Stimulated activated memory B cell treated with anti-CD40 and anti-IgM and Interleukin-4, amounts not matched to agents 10 μg/mL and 1 μg/mL and 100 μg/mL, for 72 hours (primary cell): ENCODE data around the gene KIN.
"Not testable (repeated sequence)": the region's sequence is repeated elsewhere in the genome, so short reads cannot be mapped to it uniquely, and the experiment has no call there.

Source experiments
- ATAC-seq: fragments of 150-1000 bp; cut with Tn5 transposase; 2 replicates; pipeline ENCODE4 v1.10.0; 2021
- H3K27ac Mint-ChIP-seq: one replicate; pipeline ENCODE4 v1.8.0; 2022; ENCODE audit warnings: mild to moderate bottlenecking, mixed read lengths
- H3K27me3 Mint-ChIP-seq: one replicate; pipeline ENCODE4 v1.8.0; 2022; ENCODE audit warnings: mixed read lengths
- H3K36me3 Mint-ChIP-seq: one replicate; pipeline ENCODE4 v1.8.0; 2022; ENCODE audit warnings: mixed read lengths
- H3K4me1 Mint-ChIP-seq: one replicate; pipeline ENCODE4 v1.8.0; 2022; ENCODE audit warnings: mixed read lengths
- H3K4me3 Mint-ChIP-seq: one replicate; pipeline ENCODE4 v1.8.0; 2022; ENCODE audit warnings: mild to moderate bottlenecking, moderate library complexity, mixed read lengths
- H3K9me3 Mint-ChIP-seq: one replicate; pipeline ENCODE4 v1.8.0; 2022; ENCODE audit warnings: mixed read lengths

The KIN gene

DNA sequence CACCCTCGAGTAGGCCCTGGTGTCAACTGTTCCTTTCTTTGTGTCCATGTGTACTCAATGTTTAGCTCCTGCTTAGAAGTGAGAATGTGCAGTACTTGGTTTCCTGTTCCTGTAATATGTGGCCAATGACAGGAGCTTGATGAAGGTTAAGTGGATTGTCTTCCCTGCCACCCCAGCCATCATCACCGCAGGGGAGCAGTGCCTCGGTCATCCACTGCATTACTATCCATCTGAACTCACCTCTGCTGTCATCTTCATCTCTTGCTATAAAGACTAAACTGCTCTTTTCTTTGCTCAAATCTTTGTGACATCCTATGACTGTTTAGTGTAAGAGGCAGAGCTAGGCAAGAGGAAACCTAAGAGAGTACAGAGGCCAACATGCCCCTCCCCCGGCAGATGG is 69.1 kb downstream of the KIN start:
- Mint-ChIP-seq H3K27me3 (peaks cover 27% of the 10 kb centered on the region), H3K4me1 (no peaks in the 10 kb centered on the region), H3K4me3 (no peak overlapping the region), H3K9me3 (peaks cover 4% of the 10 kb centered on the region), H3K36me3 (no peaks in the 10 kb centered on the region), H3K27ac (no peak overlapping the region)
- ATAC-seq = no peak

DNA sequence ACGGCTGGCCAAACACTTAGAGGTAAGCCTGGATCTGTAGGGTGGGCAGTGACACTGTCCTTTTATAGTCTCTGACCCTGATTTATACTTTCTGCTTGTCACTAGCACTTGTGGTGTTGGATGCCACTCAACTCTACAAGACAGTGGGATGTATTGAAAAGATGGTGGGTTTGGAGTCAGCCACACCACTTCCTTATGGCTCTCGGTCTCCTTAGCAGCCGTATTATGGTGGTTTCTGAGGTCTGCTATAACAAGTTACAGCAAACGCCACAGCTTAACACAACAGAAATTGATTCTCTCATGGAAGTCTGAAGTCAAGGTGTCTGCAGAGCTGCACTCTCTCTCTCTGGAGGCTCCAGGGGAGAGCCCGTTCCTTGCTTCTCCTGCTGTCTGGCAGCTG is 70.0 kb downstream of the KIN start:
- no peaks in the 10 kb centered on the region for H3K36me3 Mint-ChIP-seq
- no peaks in the 10 kb centered on the region for H3K4me1 Mint-ChIP-seq
- peaks cover under 1% of the 10 kb centered on the region for H3K9me3 Mint-ChIP-seq
- ATAC-seq = no peak
- no peak overlapping the region for H3K4me3 Mint-ChIP-seq
- peaks cover 25% of the 10 kb centered on the region for H3K27me3 Mint-ChIP-seq
- H3K27ac Mint-ChIP-seq = no peak overlapping the region

DNA sequence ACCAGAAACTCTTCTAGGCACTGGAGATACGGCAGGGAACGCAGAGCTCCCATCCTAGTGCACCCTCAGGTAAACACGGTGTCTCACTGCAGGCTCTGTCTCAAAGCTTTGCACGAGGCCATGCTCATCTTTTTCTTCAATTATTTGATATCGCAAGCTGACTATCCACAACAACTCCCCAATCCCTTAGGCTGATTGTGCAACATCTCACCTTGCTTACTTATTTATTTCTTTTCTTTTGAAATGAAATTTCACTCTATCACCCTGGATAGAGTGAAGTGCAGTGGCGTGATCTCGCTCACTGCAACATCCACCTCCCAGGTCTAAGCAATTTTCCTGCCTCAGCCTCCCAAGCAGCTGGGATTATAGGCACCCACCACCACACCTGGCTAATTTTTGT is 72.3 kb downstream of the KIN start:
- Mint-ChIP-seq H3K27ac (no peak overlapping the region), H3K4me3 (no peak overlapping the region), H3K9me3 (peaks cover 3% of the 10 kb centered on the region), H3K4me1 (no peaks in the 10 kb centered on the region), H3K36me3 (no peaks in the 10 kb centered on the region), H3K27me3 (peaks cover 26% of the 10 kb centered on the region)
- no peak for ATAC-seq

DNA sequence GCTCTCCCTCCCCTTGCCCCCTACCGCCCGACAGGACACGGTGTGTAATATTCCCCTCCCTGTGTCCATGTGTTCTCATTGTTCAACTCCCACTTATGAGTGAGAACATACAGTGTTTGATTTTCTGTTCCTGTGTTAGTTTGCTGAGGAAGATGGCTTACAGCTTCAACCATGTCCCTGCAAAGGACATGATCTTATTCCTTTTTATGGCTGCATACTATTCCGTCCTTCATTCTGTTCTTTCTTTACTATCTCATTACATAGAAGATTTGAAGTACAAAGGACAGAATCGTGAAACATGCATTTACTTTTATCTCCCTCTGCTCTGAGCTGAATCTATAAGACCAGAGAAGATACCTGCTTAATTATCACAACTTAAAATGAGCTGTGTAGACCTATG is 76.7 kb downstream of the KIN start:
- not testable (repeated sequence) for H3K27ac Mint-ChIP-seq, H3K4me3 Mint-ChIP-seq, H3K9me3 Mint-ChIP-seq, H3K4me1 Mint-ChIP-seq, ATAC-seq, H3K36me3 Mint-ChIP-seq
- H3K27me3 Mint-ChIP-seq = peaks cover 22% of the 10 kb centered on the region

DNA sequence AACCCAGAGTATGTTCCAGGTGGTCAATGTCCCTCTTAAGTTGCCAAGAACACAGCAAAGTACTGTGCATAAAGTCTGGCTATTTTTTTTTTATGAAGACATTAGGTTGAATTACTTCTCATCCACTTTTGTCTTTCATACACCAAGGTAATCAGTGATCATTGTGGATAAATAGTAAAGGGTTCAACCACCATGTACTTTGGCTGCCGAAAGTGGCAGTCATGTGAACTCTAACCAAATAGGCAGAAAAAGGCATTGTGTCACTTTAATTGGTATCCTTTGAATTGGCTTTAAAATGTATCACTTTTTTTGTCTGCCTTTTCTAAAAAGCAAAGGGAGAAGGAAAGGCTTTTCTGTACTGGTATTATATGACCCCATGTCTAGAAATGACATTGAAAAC is 77.3 kb downstream of the KIN start:
- H3K9me3 Mint-ChIP-seq = peaks cover 3% of the 10 kb centered on the region
- peaks cover 25% of the 10 kb centered on the region for H3K27me3 Mint-ChIP-seq
- H3K4me3 Mint-ChIP-seq = no peak overlapping the region
- no peak overlapping the region for H3K27ac Mint-ChIP-seq
- ATAC-seq = no peak
- H3K4me1 Mint-ChIP-seq = no peaks in the 10 kb centered on the region
- no peaks in the 10 kb centered on the region for H3K36me3 Mint-ChIP-seq

DNA sequence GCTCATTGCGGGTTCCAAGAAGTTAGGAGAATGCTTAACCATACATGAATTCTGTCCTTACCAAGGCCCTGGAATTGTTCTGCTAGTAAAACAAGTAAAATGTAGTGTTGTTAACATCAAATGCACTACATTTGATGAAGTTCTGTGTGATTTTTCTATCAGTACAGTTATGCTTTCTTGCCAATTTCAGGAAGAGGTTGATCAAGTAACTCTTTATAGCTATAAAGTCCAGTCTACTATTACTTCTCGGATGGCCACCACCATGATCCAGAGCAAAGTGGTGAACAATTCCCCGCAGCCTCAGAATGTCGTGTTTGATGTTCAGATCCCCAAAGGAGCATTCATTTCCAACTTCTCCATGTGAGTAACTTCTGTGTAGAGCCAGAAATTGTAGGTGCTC is 79.0 kb downstream of the KIN start:
- peaks cover 3% of the 10 kb centered on the region for H3K9me3 Mint-ChIP-seq
- no peak overlapping the region for H3K4me3 Mint-ChIP-seq
- no peak overlapping the region for H3K27ac Mint-ChIP-seq

DNA sequence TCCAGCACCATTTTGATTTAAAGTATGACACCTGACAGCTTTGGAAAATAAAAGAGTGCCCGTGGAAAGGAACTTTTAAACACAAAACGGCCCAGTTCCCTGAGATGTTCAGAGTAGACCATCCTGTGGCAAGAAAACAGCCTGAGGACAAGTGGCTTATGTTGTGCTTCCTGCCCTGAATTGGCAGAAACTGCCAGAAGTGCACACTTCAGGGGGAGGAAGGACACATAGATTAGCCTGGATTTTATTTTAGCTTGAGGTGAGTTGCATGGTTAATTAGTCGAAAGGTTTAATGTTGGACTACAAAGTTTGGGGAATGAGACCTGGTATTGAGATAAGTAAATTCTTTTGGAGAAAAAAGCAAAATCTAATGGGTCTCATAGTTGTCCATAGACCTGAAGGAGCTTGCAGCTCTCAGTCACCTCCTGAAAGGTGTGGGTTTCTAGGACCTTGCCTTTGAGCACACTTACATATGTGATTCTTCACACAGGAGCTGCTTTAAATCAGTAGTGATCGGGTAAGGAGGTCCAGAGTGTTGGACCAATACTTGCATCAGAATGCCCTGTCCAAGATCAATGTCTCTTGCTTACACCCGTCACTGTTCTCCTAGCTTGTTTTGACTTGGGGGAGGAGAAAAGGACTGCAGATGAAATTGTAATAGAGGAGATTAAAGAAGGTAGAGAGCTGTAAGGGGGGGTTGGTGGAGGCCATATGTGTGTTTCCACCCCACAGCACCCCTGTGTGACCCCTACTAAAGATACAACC is 79.8 kb downstream of the KIN start:
- ATAC-seq = no peak
- no peaks in the 10 kb centered on the region for H3K36me3 Mint-ChIP-seq
- no peaks in the 10 kb centered on the region for H3K4me1 Mint-ChIP-seq
- peaks cover 25% of the 10 kb centered on the region for H3K27me3 Mint-ChIP-seq
- no peak overlapping the region for H3K4me3 Mint-ChIP-seq
- peaks cover 3% of the 10 kb centered on the region for H3K9me3 Mint-ChIP-seq
- H3K27ac Mint-ChIP-seq = no peak overlapping the region

More for the DNA sequence above, 79.0 kb downstream of the KIN start:
- ATAC-seq = no peak
- Mint-ChIP-seq H3K4me1 (no peaks in the 10 kb centered on the region), H3K27me3 (peaks cover 22% of the 10 kb centered on the region), H3K36me3 (no peaks in the 10 kb centered on the region)

DNA sequence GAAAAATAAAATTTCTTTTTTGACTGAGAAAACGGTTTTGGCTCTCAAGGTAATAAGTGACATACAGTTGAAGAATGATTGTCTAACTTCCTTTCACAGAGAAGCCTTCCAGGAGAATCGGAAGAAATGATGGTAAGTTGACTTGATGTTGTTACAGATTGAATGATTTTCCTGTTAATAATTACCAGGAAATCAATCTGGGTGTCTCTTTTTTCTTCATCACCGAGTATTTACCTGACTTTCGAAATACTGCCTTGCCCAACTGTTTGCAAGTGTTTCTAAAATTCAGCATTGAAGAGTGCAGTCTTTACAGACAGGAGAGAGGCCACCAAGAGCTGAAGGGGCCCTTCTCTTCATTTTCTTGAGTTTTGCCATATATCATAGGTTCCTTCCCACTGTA is 80.7 kb downstream of the KIN start:
- ATAC-seq = no peak
- Mint-ChIP-seq H3K4me3 (no peak overlapping the region), H3K36me3 (no peaks in the 10 kb centered on the region), H3K9me3 (peaks cover 3% of the 10 kb centered on the region), H3K27me3 (peaks cover 17% of the 10 kb centered on the region), H3K4me1 (no peaks in the 10 kb centered on the region), H3K27ac (no peak overlapping the region)

DNA sequence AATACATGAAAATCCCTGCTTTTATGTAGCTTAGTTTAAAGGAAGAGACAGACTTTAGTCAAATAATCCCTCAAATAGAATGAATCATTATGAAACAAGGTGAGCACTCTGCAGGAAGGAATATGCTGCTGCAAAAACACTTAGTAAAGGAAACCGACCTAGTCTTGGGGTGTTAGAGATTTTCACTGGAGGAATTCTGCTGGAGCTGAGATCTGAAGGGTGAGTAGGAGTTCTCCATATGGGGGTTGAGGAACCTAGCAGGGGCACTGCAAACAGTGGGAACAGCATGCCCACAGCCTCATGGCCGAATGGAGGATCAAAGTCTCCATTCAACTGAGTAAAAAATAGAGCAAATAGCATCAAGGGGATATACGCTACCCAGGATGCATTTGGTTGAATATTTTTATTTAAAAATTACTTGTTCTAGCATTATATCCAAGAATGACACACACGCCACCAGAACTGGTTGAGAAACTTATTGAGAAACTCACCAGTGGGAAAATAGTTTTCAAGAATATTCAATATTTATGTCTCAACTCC is 81.2 kb downstream of the KIN start:
- peaks cover 16% of the 10 kb centered on the region for H3K27me3 Mint-ChIP-seq
- no peaks in the 10 kb centered on the region for H3K4me1 Mint-ChIP-seq
- peaks cover 3% of the 10 kb centered on the region for H3K9me3 Mint-ChIP-seq
- no peak for ATAC-seq
- H3K36me3 Mint-ChIP-seq = no peaks in the 10 kb centered on the region
- no peak overlapping the region for H3K4me3 Mint-ChIP-seq
- no peak overlapping the region for H3K27ac Mint-ChIP-seq

DNA sequence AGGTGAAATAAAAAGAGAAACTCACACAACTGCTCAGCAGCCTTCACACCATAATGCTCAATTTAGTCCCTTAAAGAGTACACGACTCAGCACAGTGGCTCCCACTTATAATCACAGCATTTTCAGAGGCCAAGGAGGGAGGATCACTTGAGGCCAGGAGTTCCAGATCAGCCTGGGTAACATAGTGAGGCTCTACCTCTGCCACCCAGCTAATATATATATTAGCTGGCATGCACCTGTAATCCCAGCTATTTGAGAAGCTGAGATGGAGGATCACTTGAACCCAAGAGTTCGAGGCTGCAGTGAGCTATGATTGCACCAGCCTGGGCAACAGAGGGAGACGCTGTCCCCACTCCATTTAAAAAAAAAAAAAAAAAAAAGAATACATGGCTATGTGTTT is 82.5 kb downstream of the KIN start:
- Mint-ChIP-seq H3K9me3 (no peaks in the 10 kb centered on the region), H3K4me1 (no peaks in the 10 kb centered on the region), H3K27me3 (peaks cover 16% of the 10 kb centered on the region), H3K4me3 (no peak overlapping the region), H3K27ac (no peak overlapping the region), H3K36me3 (no peaks in the 10 kb centered on the region)
- no peak for ATAC-seq

DNA sequence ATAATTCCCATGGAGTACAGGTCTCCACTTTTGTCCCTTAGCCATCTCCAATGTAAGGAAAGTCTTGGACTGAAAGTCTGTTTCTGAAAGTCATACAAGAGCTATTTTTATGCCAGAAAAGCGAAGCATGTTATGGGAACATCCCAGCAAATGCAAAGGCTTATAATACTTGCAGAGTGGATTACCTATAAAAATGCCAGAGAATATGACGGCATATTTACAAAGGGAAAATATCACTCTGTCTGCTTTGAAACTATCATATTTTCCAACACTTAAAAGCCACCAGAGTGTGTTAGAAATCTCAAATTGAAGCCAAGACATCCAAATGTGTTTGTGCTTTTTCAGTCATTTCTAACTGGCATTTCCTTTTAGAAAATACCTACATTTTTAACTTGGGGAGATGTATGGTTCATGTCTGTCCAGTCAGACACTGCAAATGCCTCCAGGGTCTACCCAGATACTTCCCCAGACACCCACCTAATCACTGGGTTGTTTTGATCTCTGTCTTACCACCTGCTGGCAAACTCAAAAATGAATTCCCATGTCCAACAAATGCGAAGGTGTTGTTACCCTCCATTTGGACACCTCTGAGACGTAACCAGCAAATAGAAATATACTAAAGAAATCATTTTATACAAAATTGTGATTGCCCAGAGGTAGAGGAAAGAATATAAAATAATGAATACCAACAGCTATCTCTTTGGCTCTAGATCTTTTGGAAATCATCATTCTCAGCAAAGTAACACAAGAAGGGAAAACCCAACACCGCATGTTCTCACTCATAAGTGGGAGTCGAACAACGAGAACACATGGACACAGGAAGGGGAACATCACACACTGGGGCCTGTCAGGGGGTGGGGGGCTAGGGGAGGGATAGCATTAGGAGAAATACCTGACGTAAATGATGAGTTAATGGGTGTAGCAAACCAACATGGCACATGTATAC is 83.4 kb downstream of the KIN start:
- ATAC-seq = no peak
- Mint-ChIP-seq H3K36me3 (no peaks in the 10 kb centered on the region), H3K4me1 (no peaks in the 10 kb centered on the region), H3K9me3 (no peaks in the 10 kb centered on the region), H3K27ac (no peak overlapping the region), H3K4me3 (no peak overlapping the region), H3K27me3 (peaks cover 24% of the 10 kb centered on the region)

DNA sequence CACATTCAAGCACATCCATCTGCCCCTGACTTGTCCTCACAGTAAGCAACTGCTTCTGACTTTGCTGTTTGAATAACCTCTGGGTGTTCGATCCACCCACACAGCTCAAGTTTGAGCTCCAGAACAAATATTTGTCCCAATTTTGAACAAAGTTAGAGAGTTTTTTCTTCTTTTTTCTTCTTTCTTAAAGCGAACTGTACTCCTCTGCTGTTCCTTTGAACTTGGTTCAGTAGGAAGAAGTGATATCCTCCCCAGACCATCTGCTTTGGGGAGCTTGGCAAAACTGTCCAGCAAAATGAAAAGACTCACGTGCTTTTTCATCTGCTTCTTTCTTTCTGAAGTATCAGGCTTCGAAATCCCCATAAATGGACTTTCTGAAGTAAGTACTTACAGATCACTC is 84.7 kb downstream of the KIN start, which contains the start of gene ITIH2:
Gene ITIH2 (plus strand): TSS at position 177 of the 400 bp plus-strand sequence. CDS start 119 bp downstream, at position 296.
- no peak within 1 kb of the TSS for H3K27ac Mint-ChIP-seq
- H3K36me3 Mint-ChIP-seq = no peaks in the 10 kb centered on the region
- no peaks in the 10 kb centered on the region for H3K9me3 Mint-ChIP-seq
- H3K4me3 Mint-ChIP-seq = no peak within 1 kb of the TSS
- peaks cover 33% of the 10 kb centered on the region for H3K27me3 Mint-ChIP-seq
- no peak for ATAC-seq
- H3K4me1 Mint-ChIP-seq = no peaks in the 10 kb centered on the region

DNA sequence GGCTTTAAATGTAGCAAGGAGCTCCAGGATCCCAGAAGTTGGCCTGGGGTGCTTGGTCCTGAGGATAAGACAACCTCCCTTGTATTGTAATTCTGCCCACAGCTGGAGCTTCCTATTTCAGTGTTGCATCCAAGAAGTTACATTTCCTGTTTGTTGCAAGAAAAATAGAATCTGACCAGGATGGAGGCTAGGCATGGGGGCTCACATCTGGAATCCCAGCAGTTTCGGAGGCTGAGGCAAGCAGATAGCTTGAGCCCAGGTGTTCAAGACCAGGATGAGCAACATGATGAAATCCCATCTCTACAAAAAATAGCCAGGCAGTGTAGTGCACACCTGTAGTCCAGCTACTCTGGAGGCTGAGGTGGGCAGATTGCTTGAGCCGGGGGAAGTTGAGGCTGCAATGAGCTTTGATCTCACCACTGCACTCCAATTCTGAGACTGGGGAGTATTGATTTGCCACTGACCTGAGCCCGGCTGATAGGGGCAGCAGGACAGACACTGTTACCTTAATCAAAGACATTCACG is 85.4 kb downstream of the KIN start:
- ATAC-seq = no peak
- no peaks in the 10 kb centered on the region for H3K4me1 Mint-ChIP-seq
- H3K9me3 Mint-ChIP-seq = no peaks in the 10 kb centered on the region
- no peak overlapping the region for H3K27ac Mint-ChIP-seq
- H3K4me3 Mint-ChIP-seq = no peak overlapping the region
- no peaks in the 10 kb centered on the region for H3K36me3 Mint-ChIP-seq
- peaks cover 33% of the 10 kb centered on the region for H3K27me3 Mint-ChIP-seq

DNA sequence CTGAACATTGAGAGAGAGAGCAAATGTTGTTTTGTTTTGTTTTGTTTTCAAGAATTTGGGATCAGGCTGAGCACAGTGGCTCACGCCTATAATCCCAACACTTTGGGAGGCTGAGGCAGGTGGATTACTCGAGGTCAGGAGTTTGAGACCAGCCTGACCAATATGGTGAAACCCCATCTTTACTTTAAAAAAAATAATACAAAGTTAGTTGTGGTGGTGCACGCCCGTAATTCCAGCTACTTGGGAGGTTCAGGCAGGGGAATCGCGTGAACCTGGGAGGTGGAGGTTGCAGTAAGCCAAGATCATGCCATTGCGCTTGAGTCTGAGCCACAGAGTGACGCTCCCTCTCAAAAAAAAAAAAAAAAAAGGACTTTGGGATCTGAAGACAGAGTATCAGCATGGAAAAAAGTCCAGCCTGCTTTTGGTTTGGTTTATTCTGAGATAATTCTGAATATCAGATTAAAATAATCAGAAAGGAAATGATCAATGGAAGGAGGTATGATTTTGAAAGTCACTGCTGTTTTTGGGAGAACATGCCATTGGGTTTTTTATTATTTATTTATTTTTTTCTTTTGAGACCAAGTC is 86.5 kb downstream of the KIN start:
- Mint-ChIP-seq H3K27me3 (peaks cover 32% of the 10 kb centered on the region), H3K4me1 (no peaks in the 10 kb centered on the region), H3K36me3 (no peaks in the 10 kb centered on the region), H3K27ac (no peak overlapping the region), H3K4me3 (no peak overlapping the region), H3K9me3 (no peaks in the 10 kb centered on the region)
- ATAC-seq = no peak
